ENCODE data around the gene PLXNA2. TPM values are rescaled to one million over a fixed set of nuclear protein-coding genes. Genes with fewer than 3 reads are reported as not detected.

Gene PLXNA2
- total RNA-seq, 1 experiment from 2014 or later = 0.06 TPM

GRCh38 chr1:208270651-208271141 is 26.5 kb upstream of the PLXNA2 start:
- Histone ChIP-seq H3K4me1 (ENCODE audit: insufficient read depth, low read length, poor library complexity, severe bottlenecking) (no peaks in the 10 kb centered on the region), H3K27me3 (replicated peaks; ENCODE audit: insufficient read depth, low read depth, low read length, poor library complexity) (peaks cover 78% of the 10 kb centered on the region), H3K4me3 (ENCODE audit: low read depth, low read length, poor library complexity, severe bottlenecking) (no peak overlapping the region), H3K9me3 (ENCODE audit: low read depth, low read length, poor library complexity, severe bottlenecking) (no peaks in the 10 kb centered on the region), H3K27ac (ENCODE audit: low read depth, low read length, poor library complexity, severe bottlenecking) (no peak overlapping the region), H3K36me3 (ENCODE audit: insufficient read depth, low read length, poor library complexity, severe bottlenecking) (no peaks in the 10 kb centered on the region)
- POLR2A ChIA-PET (ENCODE audit: low non-redundant PET) = no interaction called here
- no TSS peak for BruUV-seq (replicated peaks)
- no peak for TF ChIP-seq CTCF (conservative IDR thresholded peaks at IDR 0.05; ENCODE audit: low read depth, low read length)
- no peak for TF ChIP-seq EZH2 (IDR thresholded peaks at IDR 0.05; ENCODE audit: borderline replicate concordance, low read depth, low read length, poor library complexity, severe bottlenecking)
- CTCF ChIA-PET = no interaction called here
- no peak for DNase-seq (ENCODE audit: low spot score)
- intact Hi-C loops (cut with micrococcal nuclease; ENCODE audit: unreplicated experiment) = no loop called here

GRCh38 chr1:208269338-208269666 is 25.1 kb upstream of the PLXNA2 start:
- DNase-seq (ENCODE audit: low spot score) = no peak
- Histone ChIP-seq H3K4me3 (ENCODE audit: low read depth, low read length, poor library complexity, severe bottlenecking) (no peak overlapping the region), H3K36me3 (ENCODE audit: insufficient read depth, low read length, poor library complexity, severe bottlenecking) (no peaks in the 10 kb centered on the region), H3K4me1 (ENCODE audit: insufficient read depth, low read length, poor library complexity, severe bottlenecking) (no peaks in the 10 kb centered on the region), H3K9me3 (ENCODE audit: low read depth, low read length, poor library complexity, severe bottlenecking) (no peaks in the 10 kb centered on the region), H3K27ac (ENCODE audit: low read depth, low read length, poor library complexity, severe bottlenecking) (no peak overlapping the region), H3K27me3 (replicated peaks; ENCODE audit: insufficient read depth, low read depth, low read length, poor library complexity) (peaks cover 75% of the 10 kb centered on the region)
- ChIA-PET POLR2A (ENCODE audit: low non-redundant PET) (no interaction called here), CTCF (interaction anchor here (0.6 kb wide), 1 partner anchor 24 kb away, joined by 3 read pairs; no protein-coding TSS in a partner anchor)
- intact Hi-C loops (cut with micrococcal nuclease; ENCODE audit: unreplicated experiment) = no loop called here
- TF ChIP-seq CTCF (conservative IDR thresholded peaks at IDR 0.05; ENCODE audit: low read depth, low read length) (no peak), EZH2 (IDR thresholded peaks at IDR 0.05; ENCODE audit: borderline replicate concordance, low read depth, low read length, poor library complexity, severe bottlenecking) (no peak)
- BruUV-seq (replicated peaks) = no TSS peak

- no peaks in the 10 kb centered on the region for H3K4me1 ChIP-seq (ENCODE audit: insufficient read depth, low read length, poor library complexity, severe bottlenecking)
- no peak overlapping the region for H3K27ac ChIP-seq (ENCODE audit: low read depth, low read length, poor library complexity, severe bottlenecking)
- POLR2A ChIA-PET (ENCODE audit: low non-redundant PET) = no interaction called here
- no peaks in the 10 kb centered on the region for H3K9me3 ChIP-seq (ENCODE audit: low read depth, low read length, poor library complexity, severe bottlenecking)
- no peaks in the 10 kb centered on the region for H3K36me3 ChIP-seq (ENCODE audit: insufficient read depth, low read length, poor library complexity, severe bottlenecking)
- H3K4me3 ChIP-seq (ENCODE audit: low read depth, low read length, poor library complexity, severe bottlenecking) = no peak overlapping the region
- H3K27me3 ChIP-seq (replicated peaks; ENCODE audit: insufficient read depth, low read depth, low read length, poor library complexity) = peaks cover 70% of the 10 kb centered on the region
- TF ChIP-seq CTCF (conservative IDR thresholded peaks at IDR 0.05; ENCODE audit: low read depth, low read length) (no peak), EZH2 (IDR thresholded peaks at IDR 0.05; ENCODE audit: borderline replicate concordance, low read depth, low read length, poor library complexity, severe bottlenecking) (no peak)
- CTCF ChIA-PET = interaction anchor here (0.7 kb wide), 1 partner anchor 31 kb away, joined by 3 read pairs; no protein-coding TSS in a partner anchor
- no peak for DNase-seq (ENCODE audit: low spot score)
- intact Hi-C loops (cut with micrococcal nuclease; ENCODE audit: unreplicated experiment) = no loop called here
- BruUV-seq (replicated peaks) = no TSS peak
Observed at GRCh38 chr1:208268541-208269337, 24.6 kb upstream of the PLXNA2 start.
